Mesothelial cell of epicardium (in vitro differentiated cells): ENCODE results near the gene PRR23E. TPM values are rescaled to one million over a fixed set of nuclear protein-coding genes. Genes with fewer than 3 reads are reported as not detected.

Source experiments
- DNase-seq, 2 experiments: peaks; one replicate each; pipeline ENCODE4 v3.0.0; 2021; ENCODE audit warnings: low spot score in 2 of 2; ENCODE audit not compliant: unreplicated experiment in 2 of 2
- H3K27ac Mint-ChIP-seq: 2 replicates; pipeline ENCODE4 v1.8.0; 2021; ENCODE audit warnings: mixed read lengths
- H3K27me3 Mint-ChIP-seq: 2 replicates; pipeline ENCODE4 v1.8.0; 2021; ENCODE audit warnings: low read depth, mixed read lengths
- H3K36me3 Mint-ChIP-seq: 2 replicates; pipeline ENCODE4 v1.8.0; 2021; ENCODE audit warnings: mixed read lengths
- H3K4me1 Mint-ChIP-seq: 2 replicates; pipeline ENCODE4 v1.8.0; 2021; ENCODE audit warnings: mixed read lengths
- H3K4me3 Mint-ChIP-seq: 2 replicates; pipeline ENCODE4 v1.8.0; 2021; ENCODE audit warnings: mild to moderate bottlenecking, moderate library complexity, mixed read lengths
- H3K9me3 Mint-ChIP-seq: 2 replicates; pipeline ENCODE4 v1.8.0; 2021; ENCODE audit warnings: mixed read lengths
- CTCF ChIP-seq: fragments of 200-600 bp; sonication (generic); IDR thresholded peaks from one replicate; pipeline ENCODE4 v1.5.0; 2021; ENCODE audit warnings: antibody characterized with exemption; ENCODE audit not compliant: unreplicated experiment
- total RNA-seq: library from RNA; stranded (reverse); gene quantifications from 3 replicates; pipeline ENCODE4 v1.2.1, GENCODE V29; 2021

The PRR23E gene
- total RNA-seq, 1 donor from 2014 or later, result not detected

- Mint-ChIP-seq H3K4me1 (peaks cover 26% of the 10 kb centered on the region), H3K36me3 (no peaks in the 10 kb centered on the region), H3K9me3 (no peaks in the 10 kb centered on the region), H3K27ac (no peak overlapping the region), H3K27me3 (peaks cover 82% of the 10 kb centered on the region), H3K4me3 (no peak overlapping the region)
- no peak for TF ChIP-seq CTCF
- peak in 1 of 2 experiments; percentile 31 for DNase-seq
Measured at GRCh38 chr3:127171320-127171719, 21.6 kb upstream of the PRR23E start.

- H3K4me1 Mint-ChIP-seq, result peaks cover 26% of the 10 kb centered on the region
- H3K27ac Mint-ChIP-seq, result no peak overlapping the region
- H3K27me3 Mint-ChIP-seq, result peaks cover 80% of the 10 kb centered on the region
- peaks cover 3% of the 10 kb centered on the region for H3K9me3 Mint-ChIP-seq
- no peak overlapping the region for H3K4me3 Mint-ChIP-seq
- DNase-seq, result no peak
- TF ChIP-seq CTCF, result no peak
- H3K36me3 Mint-ChIP-seq, result no peaks in the 10 kb centered on the region
Measured at GRCh38 chr3:127171721-127172120, 21.2 kb upstream of the PRR23E start.

- H3K27me3 Mint-ChIP-seq, result peaks cover 76% of the 10 kb centered on the region
- DNase-seq, result peak in 1 of 2 experiments; percentile 30
- no peak overlapping the region for H3K4me3 Mint-ChIP-seq
- no peaks in the 10 kb centered on the region for H3K36me3 Mint-ChIP-seq
- H3K9me3 Mint-ChIP-seq, result peaks cover 6% of the 10 kb centered on the region
- H3K27ac Mint-ChIP-seq, result no peak overlapping the region
- H3K4me1 Mint-ChIP-seq, result peaks cover 26% of the 10 kb centered on the region
- TF ChIP-seq CTCF, result no peak
Measured at GRCh38 chr3:127172211-127172610, 20.7 kb upstream of the PRR23E start.

- H3K9me3 Mint-ChIP-seq, result peaks cover 8% of the 10 kb centered on the region
- H3K4me3 Mint-ChIP-seq, result no peak overlapping the region
- peaks cover 69% of the 10 kb centered on the region for H3K27me3 Mint-ChIP-seq
- peak in 1 of 2 experiments; percentile 61 for DNase-seq
- H3K36me3 Mint-ChIP-seq, result peaks cover 1% of the 10 kb centered on the region
- peak overlapping the region; percentile 28 for H3K27ac Mint-ChIP-seq
- peaks cover 26% of the 10 kb centered on the region for H3K4me1 Mint-ChIP-seq
- TF ChIP-seq CTCF, result no peak
Measured at GRCh38 chr3:127172781-127173515, 20.0 kb upstream of the PRR23E start.

GRCh38 chr3:127173516-127174166 is 19.3 kb upstream of the PRR23E start:
- Mint-ChIP-seq H3K36me3 (peaks cover 2% of the 10 kb centered on the region), H3K27me3 (peaks cover 62% of the 10 kb centered on the region), H3K9me3 (peaks cover 15% of the 10 kb centered on the region), H3K27ac (no peak overlapping the region), H3K4me1 (peaks cover 26% of the 10 kb centered on the region), H3K4me3 (no peak overlapping the region)
- no peak for TF ChIP-seq CTCF
- DNase-seq, result no peak
